ENCODE measurements around the gene HAUS5.

GRCh38 chr19:35590875-35591274, 21.7 kb upstream of the HAUS5 start:
- TF ChIP-seq CTCF (optimal IDR thresholded peaks at IDR 0.05 in 1 of 3, IDR thresholded peaks at IDR 0.05 in 1 of 3, conservative IDR thresholded peaks at IDR 0.05 in 1 of 3; ENCODE audit: extremely low read depth in 1 of 3, insufficient read depth in 2 of 3, low read length in 3 of 3), result no peak
- no peak for TF ChIP-seq EZH2 (IDR thresholded peaks at IDR 0.05; ENCODE audit: low read length)

All from keratinocyte (primary cell).